ENCODE results near the gene PLSCR5.

GRCh38 chr3:146611096-146611495 is 6.0 kb upstream of the PLSCR5 start:
- TF ChIP-seq CTCF (IDR thresholded peaks at IDR 0.05; ENCODE audit: borderline replicate concordance, extremely low read depth, low read length, poor library complexity, severe bottlenecking) (no peak), EZH2 (IDR thresholded peaks at IDR 0.05; ENCODE audit: borderline replicate concordance, low read depth, low read length, severe bottlenecking) (no peak)

Data from DND-41 (cell line).